Erythroblast (primary cell): Measurements from ENCODE around the gene SPINDOC.

Source experiments
- DNase-seq, 2 experiments: peaks; one replicate each; lab custom pipeline; 2025; lab: John Stamatoyannopoulos, UW
- GATA1 ChIP-seq: IDR thresholded peaks from 2 replicates; pipeline ENCODE4 v1.6.1; 2011; ENCODE audit warnings: low read depth, mild to moderate bottlenecking, control low read depth, low read length, moderate library complexity
- POLR2A ChIP-seq: IDR thresholded peaks from 2 replicates; pipeline ENCODE4 v1.6.1; 2011; ENCODE audit warnings: mild to moderate bottlenecking, low read length

SPINDOC gene

DNA sequence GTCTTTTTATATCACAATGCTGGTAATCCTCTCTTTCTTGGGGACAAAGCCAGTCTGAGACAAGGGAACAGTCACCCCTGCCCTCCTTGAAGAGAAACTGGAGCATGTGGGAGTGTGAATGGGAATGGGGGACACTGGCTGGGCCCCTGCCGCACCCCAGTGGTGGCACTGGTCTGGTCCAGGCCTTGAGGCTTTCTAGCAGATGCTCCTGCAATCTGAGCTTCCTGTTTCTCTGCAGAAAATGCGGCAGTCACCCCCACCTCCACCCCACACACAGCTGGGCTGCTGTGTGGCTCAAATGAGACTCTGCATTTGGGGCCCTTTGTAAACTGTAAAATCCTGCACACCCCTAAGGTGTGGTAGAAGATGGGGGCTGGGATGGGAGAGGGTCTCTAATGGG is 19.1 kb downstream of the SPINDOC start:
- no peak for DNase-seq
- TF ChIP-seq POLR2A = no peak
- no peak for TF ChIP-seq GATA1

DNA sequence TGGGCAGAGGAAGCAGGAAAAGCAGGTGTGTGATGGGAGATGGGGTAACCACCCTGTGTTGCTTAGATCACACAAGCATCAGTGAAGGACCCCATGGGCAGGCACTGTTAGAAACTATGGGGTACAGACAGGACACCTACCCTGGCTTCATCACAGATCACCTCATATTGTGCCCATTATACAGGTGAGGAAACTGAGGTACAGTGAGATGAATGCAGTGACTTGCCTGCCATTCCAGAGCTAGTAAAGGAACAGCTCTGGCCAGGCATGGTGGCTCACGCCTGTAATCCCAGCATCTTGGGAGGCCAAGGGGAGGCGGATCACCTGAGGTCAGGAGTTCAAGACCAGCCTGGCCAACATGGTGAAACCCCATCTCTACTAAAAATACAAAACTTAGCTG is 19.8 kb downstream of the SPINDOC start:
- DNase-seq = no peak
- TF ChIP-seq POLR2A (no peak), GATA1 (no peak)

DNA sequence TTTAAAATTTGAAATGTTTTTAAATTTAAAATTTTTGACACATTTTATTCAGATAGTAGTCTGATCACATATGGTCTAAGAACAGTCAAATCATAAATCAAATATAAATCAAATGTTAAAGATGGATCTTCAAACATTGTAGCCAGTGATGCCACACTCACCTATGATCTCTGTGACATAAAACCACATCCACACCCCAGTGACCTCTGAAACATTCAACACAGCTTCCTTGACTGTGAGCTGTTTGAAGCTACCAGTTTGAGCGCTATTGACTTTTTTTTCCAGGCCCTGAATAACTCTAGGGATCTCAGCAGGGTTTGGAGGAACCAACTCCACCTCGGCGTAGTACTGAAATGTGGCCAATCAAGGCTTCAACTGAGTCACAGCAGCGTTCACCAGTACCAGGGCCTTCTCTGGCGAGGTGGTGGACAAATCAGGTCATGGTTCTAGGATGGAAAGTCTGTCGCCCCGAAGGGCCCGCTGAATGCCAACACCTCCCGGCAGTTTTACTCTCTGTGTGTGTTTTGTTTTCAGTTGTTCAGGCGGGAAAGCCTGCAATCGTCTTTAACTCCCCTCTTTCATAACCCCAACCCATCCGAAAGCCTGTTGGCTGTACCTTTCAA is 21.4 kb downstream of the SPINDOC start:
- DNase-seq = no peak
- no peak for TF ChIP-seq POLR2A
- TF ChIP-seq GATA1 = no peak

DNA sequence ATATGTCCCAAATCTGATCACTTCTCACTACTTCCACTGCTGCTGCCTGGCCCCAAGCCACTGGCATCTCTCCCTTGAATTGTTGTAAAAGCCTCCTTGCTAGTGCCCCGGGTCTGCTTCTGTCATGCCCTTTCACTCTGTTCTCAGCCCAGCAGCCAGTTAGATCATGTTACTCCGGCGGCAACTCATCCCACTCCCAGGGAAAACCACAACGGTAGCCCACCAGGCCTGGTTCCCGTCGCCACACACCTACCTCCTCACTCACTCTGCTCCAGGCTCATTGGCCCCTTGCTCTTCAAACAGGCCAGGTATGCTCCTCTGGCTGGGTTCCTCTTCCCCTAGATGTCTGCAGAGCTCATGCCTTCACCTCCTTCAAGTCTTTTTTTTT is 21.9 kb downstream of the SPINDOC start:
- TF ChIP-seq POLR2A (no peak), GATA1 (no peak)
- DNase-seq = no peak

DNA sequence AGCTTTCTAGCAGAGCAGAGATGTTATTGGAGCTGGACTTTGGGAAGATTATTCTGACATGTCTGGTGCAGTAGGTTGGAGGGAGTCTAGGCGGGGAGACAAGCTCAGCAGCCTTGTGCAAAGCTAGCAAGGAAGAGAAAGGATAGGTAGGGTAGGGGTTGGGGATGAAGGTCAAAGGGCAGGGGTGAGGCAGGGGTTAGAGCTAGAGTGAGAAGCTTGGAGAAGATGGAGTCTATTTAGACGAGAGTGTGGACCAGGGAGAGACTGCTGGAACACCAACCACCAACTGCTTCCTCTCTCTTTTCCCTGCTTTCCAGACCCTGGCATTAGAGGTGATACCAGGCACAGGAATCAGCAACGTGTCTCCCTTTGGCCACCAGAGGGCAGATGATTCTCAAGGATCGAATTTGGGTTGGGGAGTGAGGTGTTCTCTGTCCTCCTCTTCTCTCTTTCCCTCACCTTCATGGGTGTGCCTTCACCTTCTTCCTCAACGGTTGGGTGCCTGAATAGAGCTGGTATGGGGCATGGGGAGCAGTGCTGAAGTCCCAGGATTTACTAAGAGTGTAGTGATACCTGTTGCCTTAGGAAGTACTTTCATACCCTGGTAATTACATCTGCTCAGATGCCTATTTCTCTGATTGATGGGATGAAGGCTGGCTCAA is 23.9 kb downstream of the SPINDOC start:
- peak; percentile 68 to 87 for DNase-seq
- TF ChIP-seq GATA1 (no peak), POLR2A (no peak)

DNA sequence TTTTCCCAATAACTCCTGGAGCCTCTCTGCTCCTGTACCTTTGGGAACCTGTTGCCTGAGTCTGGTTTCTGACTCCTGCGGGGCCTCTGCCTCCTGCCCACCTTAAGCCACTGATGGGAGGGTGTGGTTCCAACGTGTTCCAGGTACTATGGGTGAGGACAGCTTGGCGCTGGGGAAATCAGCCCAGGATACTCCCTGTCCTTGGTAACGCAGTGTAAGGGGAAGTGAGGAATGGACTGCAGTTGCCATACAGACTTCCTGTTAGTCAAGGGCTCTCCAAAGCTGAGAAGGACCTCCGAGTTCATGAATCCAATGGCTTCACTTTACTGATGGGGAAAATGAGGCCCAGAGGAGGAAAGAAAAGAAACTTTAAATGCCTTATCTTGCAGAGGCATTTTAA is 24.5 kb downstream of the SPINDOC start:
- TF ChIP-seq GATA1 (no peak), POLR2A (no peak)

DNA sequence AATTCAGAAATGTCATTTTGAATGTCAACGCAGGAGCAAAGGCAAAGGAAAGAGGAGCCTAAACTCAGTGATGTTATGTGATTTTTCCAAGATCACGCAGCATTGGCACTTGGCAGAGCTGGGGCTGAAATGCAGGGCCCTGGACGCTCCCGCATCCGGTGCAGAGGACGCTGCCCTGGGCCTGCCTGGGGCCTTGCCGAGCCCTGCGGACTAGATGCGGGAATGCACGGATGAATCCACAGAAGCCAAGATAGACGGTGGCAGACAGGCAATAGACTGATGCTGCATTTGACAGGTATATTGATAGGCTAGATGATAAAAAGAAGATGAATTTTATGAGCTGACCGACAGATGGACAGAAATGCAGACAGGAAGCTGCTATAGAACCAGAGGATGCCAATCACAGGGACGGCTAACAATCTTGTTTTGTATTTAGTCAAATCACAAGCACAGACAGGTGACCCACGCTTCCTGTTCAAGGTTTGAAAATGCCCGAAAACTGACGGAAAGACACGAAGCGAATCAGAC is 25.0 kb downstream of the SPINDOC start:
- no peak for DNase-seq
- TF ChIP-seq POLR2A = no peak
- no peak for TF ChIP-seq GATA1

More for the DNA sequence above, 24.5 kb downstream of the SPINDOC start:
- DNase-seq = no peak

DNA sequence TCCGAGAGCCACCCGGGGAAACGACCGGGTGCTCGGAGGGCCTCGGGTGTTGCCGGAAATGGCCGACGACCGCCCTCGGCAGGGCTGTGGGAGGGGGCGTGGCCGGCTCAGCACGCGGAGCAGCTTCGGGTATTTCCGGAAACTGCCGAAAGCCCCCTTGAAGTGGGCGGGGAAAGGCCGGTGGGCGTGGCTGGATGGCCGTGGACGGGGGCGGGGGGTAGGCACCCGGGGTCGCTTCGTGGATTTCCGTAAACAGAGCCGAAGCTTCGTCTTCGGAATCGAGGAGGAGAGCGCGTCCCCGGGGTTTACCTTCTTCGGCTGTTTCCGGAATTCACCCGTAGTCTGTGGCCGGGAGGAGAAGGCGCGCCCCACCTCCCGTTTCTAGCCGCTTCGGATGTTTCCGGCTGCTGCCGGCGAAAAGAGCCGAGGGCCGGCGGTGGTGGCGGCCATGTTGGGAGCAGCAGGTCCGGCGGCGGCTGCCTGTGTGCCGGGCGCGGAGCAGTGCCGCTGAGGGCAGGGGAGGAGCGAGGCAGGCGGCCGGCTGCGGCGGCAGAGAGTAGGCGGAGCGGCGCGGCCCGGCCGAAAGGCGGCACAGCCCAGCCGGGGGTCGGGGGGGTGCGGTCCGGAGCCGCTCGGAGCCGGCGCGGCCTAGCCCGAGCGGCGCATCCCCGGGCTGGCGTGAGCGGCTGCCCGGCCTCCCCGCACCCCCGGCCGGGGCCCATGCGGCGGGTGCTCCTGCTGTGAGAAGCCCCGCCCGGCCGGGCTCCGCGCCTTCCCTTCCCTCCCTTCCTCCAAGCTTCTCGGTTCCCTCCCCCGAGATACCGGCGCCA is 25.6 kb downstream of the SPINDOC start, which contains the start of gene MARK2:
Gene MARK2, plus strand, starts transcription at position 433 of the 830 bp plus-strand sequence. Its CDS starts 397 bp downstream, at position 830.
- peak; percentile 98 to 99 for DNase-seq
- no peak for TF ChIP-seq GATA1
- peak; percentile 61 for TF ChIP-seq POLR2A

DNA sequence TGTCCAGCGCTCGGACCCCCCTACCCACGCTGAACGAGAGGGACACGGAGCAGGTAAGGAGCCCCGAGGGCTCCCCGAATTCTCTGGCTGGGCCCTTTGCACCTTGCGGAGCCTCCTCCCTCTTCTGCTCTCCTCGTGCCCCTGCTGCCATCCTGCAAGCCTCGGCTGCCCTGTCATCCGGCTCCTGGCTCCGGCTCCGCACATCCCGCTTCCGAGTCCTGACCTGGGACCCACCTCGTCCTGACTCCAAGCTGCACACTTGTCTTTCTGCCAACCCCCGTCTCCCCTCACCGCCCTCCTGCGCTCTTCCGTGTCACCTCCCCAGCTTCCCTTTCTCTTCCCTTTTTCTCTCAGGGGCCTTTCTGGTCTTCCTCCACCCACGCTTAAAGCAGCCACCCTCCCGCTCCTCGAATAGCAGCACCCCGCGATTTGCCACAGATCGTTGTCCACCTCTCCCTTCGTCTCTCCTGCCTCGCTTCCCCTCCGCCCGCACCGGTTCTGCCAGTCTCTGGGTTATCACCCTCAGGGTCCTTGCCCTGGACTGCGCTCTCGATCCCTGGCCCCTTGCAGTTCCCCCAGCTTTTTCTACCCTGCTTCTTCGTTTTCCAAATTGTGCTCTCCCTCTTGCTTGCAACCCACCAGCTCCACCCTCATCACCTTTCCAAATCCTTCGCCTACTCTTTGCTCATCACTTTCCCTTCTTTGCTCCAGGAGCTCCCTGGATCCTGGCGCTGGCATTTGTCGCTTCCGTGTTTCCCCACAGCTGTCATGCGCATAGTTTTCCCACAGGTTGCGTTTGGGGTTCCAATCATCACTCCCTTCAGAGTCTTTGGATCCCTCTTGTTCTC is 26.5 kb downstream of the SPINDOC start:
- no peak for TF ChIP-seq GATA1
- no peak for TF ChIP-seq POLR2A
- DNase-seq = peak; percentile 62 to 75

DNA sequence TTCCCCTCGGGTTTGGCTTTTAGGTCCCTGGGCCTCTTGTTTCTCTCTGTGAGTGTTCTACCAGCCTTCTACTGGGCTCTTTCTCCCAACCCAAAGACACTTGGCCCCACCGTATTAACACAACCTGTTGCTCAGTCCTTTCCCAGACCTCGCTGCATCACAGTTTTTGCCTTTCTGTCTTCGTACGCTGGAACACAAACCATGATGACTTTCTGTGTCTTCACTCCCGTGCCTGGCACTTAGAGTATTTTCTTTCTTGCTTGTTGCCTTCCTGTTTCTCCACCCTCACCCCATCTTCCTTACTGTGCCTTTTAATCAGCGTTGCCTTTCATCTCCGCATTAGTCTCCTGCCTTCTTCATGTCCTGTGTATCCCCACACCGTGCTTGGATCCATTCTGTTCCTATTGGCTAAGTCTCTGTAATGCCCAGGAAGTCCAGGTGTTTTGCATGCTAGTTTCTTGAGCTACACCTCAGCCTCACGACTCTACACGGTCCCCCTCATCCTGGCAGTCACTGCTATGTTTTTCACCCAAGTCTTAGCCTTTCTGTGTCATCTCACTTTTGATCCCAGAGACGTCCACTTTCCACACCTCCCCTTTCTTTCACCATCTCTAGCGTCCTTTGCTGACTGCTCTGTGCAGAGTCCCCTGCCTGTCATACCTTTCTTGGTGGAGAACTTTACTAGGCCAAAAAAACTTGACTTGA is 27.3 kb downstream of the SPINDOC start:
- DNase-seq = peak; percentile 27 to 50
- TF ChIP-seq POLR2A (no peak), GATA1 (no peak)

DNA sequence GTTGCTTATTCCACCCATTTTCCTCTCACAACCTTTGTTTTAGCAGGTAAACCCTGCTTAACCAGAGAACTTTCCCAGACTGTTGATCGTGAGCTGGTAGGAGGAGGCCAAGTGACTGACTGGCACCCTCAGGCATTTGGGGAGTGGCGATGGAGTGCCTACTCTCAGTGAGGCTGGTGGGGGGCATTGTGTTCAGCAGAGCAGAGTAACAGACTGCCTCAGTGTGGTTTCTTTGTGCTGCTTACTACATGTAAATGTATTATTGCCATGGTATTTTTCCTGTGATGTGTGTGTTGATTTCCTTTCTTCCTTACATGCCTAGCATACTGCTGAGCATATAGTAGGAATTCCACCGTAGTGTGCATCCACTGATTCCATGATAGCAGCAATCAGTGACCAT is 28.3 kb downstream of the SPINDOC start:
- no peak for DNase-seq
- TF ChIP-seq POLR2A = no peak
- no peak for TF ChIP-seq GATA1

DNA sequence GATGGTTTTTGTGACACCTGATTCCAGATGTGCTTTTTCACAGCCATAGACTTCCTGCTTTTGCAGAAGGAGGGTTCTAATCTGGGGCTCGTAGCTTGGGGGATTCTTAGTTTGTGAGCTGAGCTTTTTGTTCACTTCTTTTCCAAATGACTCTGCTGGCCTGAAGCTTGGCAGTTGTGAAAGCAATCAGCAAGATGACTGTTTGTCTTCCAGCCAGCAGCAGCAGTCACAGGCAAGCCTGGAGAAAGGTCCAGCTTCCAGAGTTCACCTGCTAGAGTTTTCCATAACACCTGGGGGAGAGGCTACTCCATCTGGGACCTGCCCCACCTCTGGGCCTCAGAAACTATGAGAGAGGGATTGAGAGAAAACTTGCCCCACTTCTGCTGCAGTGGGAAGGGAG is 29.8 kb downstream of the SPINDOC start:
- DNase-seq = no peak
- TF ChIP-seq GATA1 (no peak), POLR2A (no peak)
